Fibroblast of mammary gland (primary cell): Measurements from ENCODE around the gene GMPR2.

Source experiments
- DNase-seq: peaks from one replicate; pipeline ENCODE4 v3.0.0-alpha.2; 2010; ENCODE audit warnings: low read depth
- H3K4me3 ChIP-seq: 2 replicates; pipeline ENCODE4 v1.5.1; 2011; ENCODE audit warnings: low read depth, mild to moderate bottlenecking, low read length, moderate library complexity; ENCODE audit not compliant: control insufficient read depth
- CTCF ChIP-seq: conservative IDR thresholded peaks from 2 replicates; pipeline ENCODE4 v1.5.1; 2011; ENCODE audit warnings: low read depth, low read length, inconsistent platforms; ENCODE audit not compliant: control insufficient read depth, insufficient read depth

GMPR2 gene

GRCh38 chr14:24282736-24283135 lies 50.0 kb downstream of the GMPR2 start:
- no peak overlapping the region for H3K4me3 ChIP-seq
- no peak for DNase-seq
- no peak for TF ChIP-seq CTCF

GRCh38 chr14:24283796-24284460 lies 51.2 kb downstream of the GMPR2 start:
- H3K4me3 ChIP-seq = no peak overlapping the region
- no peak for TF ChIP-seq CTCF

GRCh38 chr14:24284501-24285035 lies 51.8 kb downstream of the GMPR2 start:
- no peak for TF ChIP-seq CTCF

More at GRCh38 chr14:24283796-24284460, 51.2 kb downstream of the GMPR2 start:
- no peak for DNase-seq

GRCh38 chr14:24285351-24285750 lies 52.6 kb downstream of the GMPR2 start:
- TF ChIP-seq CTCF = no peak
- H3K4me3 ChIP-seq = no peak overlapping the region
- DNase-seq = no peak

More at GRCh38 chr14:24284501-24285035, 51.8 kb downstream of the GMPR2 start:
- no peak for DNase-seq
- H3K4me3 ChIP-seq = no peak overlapping the region

GRCh38 chr14:24286996-24287395 lies 54.3 kb downstream of the GMPR2 start:
- DNase-seq = no peak
- H3K4me3 ChIP-seq = no peak overlapping the region
- TF ChIP-seq CTCF = no peak
